HEK293 (cell line): ENCODE measurements around the gene TMX3.

Experiments
- CTCF ChIP-seq: fragments of 450-650 bp; formaldehyde crosslinking; IDR thresholded peaks from 2 replicates; pipeline ENCODE4 v1.5.1; 2016; ENCODE audit warnings: missing biosample characterization, missing genetic modification characterization
- OSR2 ChIP-seq: fragments of 450-650 bp; formaldehyde crosslinking; IDR thresholded peaks from 2 replicates; pipeline ENCODE4 v1.5.1; 2016; ENCODE audit warnings: missing biosample characterization, missing genetic modification characterization
- RBAK ChIP-seq: fragments of 450-650 bp; formaldehyde crosslinking; IDR thresholded peaks from 2 replicates; pipeline ENCODE4 v1.5.1; 2016; ENCODE audit warnings: missing biosample characterization, missing genetic modification characterization
- YY1 ChIP-seq: fragments of 450-650 bp; formaldehyde crosslinking; IDR thresholded peaks from 2 replicates; pipeline ENCODE4 v1.5.1; 2018; ENCODE audit warnings: missing biosample characterization, missing genetic modification characterization
- ZBTB21 ChIP-seq: fragments of 450-650 bp; formaldehyde crosslinking; IDR thresholded peaks from 2 replicates; pipeline ENCODE4 v1.5.1; 2017; ENCODE audit warnings: missing biosample characterization, missing genetic modification characterization
- ZNF24 ChIP-seq: fragments of 450-650 bp; formaldehyde crosslinking; IDR thresholded peaks from 2 replicates; pipeline ENCODE4 v1.5.1; 2016; ENCODE audit warnings: missing biosample characterization, missing genetic modification characterization
- ZNF274 ChIP-seq, 2 experiments: fragments of 200-500 bp in 1 of 2; fragments of 450-650 bp in 1 of 2; sonication (Bioruptor generic) in 1 of 2; formaldehyde crosslinking in 1 of 2; IDR thresholded peaks; 2 replicates each; pipeline versions ENCODE4 v1.5.1 to v1.6.1; 2014 to 2016; ENCODE audit warnings: borderline replicate concordance in 1 of 2, inconsistent platforms in 1 of 2, low read length in 1 of 2, missing biosample characterization in 1 of 2, missing genetic modification characterization in 1 of 2
- ZNF416 ChIP-seq: fragments of 450-650 bp; formaldehyde crosslinking; IDR thresholded peaks from 2 replicates; pipeline ENCODE4 v1.5.1; 2016; ENCODE audit warnings: missing biosample characterization, missing genetic modification characterization
- ZNF423 ChIP-seq: fragments of 450-650 bp; formaldehyde crosslinking; IDR thresholded peaks from 2 replicates; pipeline ENCODE4 v1.5.1; 2016; ENCODE audit warnings: missing biosample characterization, missing genetic modification characterization
- ZNF639 ChIP-seq: fragments of 450-650 bp; formaldehyde crosslinking; IDR thresholded peaks from 2 replicates; pipeline ENCODE4 v1.5.1; 2016; ENCODE audit warnings: missing biosample characterization, missing genetic modification characterization

DNA sequence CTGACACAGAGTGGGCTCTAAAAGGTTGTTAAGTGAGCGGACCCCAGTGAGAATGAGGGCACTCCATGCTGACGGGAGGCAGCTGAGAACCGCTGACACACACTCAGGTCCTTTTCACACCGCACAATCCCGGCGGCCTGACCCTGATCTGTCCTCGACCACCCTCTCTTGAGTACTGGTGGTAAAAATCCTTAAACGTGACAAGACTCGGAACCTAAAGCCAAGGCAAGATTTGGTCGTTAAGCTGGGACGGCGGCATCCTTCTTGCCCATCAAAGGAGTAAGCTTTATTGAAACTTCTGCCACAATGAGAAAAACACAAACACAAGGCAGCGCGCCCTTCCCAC is 569 bp downstream of the TMX3 start:
- no peak for TF ChIP-seq CTCF (tag by site-specific recombination)
- TF ChIP-seq ZNF423: no peak
- TF ChIP-seq RBAK (tag by site-specific recombination): no peak
- no peak for TF ChIP-seq ZNF274 (IDR thresholded peaks at IDR 0.05; ENCODE audit: low read length)
- TF ChIP-seq ZNF274 (tag by site-specific recombination; IDR thresholded peaks at IDR 0.05; ENCODE audit: borderline replicate concordance): no peak
- TF ChIP-seq ZNF416 (tag by site-specific recombination): no peak
- TF ChIP-seq OSR2: no peak
- TF ChIP-seq ZNF24: no peak
- TF ChIP-seq ZBTB21 (tag by site-specific recombination): no peak
- no peak for TF ChIP-seq ZNF639 (tag by site-specific recombination)
- no peak for TF ChIP-seq YY1 (tag by site-specific recombination)
